D721Med (cell line): ENCODE measurements around the gene DNAJC16.
"Not testable (repeated sequence)": the region's sequence is repeated elsewhere in the genome, so short reads cannot be mapped to it uniquely, and the experiment has no call there.

ENCODE experiments used
- DNase-seq: peaks from one replicate; pipeline ENCODE4 v3.0.0; 2011; ENCODE audit warnings: low spot score; ENCODE audit not compliant: insufficient read length
- FAIRE-seq: peaks from 2 replicates; lab custom pipeline; 2011; peaks lifted over from hg19 to GRCh38; lab: Jason Lieb, UNC
- TF ChIP-seq, protein P1 (sequence below): IDR thresholded peaks from 2 replicates; pipeline ENCODE4 v1.5.1; 2012; ENCODE audit warnings: mild to moderate bottlenecking, control low read depth; ENCODE audit not compliant: insufficient read depth; ENCODE audit errors: missing control alignments

The DNAJC16 gene

DNA sequence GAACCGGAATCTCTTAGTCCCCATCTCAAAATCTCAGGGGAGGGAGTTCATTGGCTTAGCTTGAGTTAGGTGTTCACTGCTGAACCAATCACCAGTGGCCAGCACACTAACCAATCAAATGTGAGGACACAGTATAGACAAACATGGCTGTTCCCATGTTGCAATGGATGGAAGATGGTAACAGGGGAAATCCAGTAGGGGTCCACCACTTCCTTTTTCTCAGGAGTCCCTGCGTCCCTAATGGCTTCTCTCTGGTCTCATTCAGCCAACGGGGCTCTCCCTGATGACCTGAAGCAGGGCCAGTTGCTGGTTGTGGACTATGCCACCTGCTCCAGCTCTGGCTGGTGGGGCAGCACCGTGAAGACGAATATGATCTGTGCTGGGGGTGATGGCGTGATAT lies 41.0 kb upstream of the DNAJC16 start:
- TF ChIP-seq, protein P1, sequence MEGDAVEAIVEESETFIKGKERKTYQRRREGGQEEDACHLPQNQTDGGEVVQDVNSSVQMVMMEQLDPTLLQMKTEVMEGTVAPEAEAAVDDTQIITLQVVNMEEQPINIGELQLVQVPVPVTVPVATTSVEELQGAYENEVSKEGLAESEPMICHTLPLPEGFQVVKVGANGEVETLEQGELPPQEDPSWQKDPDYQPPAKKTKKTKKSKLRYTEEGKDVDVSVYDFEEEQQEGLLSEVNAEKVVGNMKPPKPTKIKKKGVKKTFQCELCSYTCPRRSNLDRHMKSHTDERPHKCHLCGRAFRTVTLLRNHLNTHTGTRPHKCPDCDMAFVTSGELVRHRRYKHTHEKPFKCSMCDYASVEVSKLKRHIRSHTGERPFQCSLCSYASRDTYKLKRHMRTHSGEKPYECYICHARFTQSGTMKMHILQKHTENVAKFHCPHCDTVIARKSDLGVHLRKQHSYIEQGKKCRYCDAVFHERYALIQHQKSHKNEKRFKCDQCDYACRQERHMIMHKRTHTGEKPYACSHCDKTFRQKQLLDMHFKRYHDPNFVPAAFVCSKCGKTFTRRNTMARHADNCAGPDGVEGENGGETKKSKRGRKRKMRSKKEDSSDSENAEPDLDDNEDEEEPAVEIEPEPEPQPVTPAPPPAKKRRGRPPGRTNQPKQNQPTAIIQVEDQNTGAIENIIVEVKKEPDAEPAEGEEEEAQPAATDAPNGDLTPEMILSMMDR, result no peak
- FAIRE-seq (no peak), DNase-seq (no peak)

DNA sequence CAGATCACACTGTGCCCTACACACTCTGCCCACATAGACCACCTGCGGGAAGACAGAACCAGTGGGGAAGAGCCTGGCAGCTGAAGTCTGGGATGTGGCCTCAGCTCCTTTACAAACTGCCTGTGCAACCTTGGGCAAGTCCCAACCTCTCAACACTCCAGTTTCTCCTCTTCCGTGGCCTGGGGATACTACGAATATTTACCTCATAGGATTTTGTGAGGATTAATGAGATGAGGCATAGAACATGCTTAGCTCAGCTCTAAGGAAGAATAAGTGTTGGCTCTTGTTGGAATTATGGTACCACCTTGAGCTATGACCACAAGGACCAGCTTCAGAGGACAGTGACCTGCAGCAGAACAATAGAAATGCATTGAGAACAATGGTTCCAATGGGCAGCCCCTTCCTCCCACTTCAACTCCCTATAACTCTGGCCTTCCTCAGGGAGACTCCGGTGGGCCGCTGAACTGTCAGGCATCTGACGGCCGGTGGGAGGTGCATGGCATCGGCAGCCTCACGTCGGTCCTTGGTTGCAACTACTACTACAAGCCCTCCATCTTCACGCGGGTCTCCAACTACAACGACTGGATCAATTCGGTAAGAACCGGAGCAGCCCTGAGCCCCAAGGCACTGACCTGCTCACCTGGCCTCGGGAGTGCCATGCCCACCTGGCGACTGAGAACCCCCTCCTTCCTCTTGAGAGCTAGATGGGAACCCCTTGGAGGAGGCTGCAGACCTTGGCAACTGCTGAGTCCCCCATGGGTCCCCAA lies 39.6 kb upstream of the DNAJC16 start:
- DNase-seq, result not testable (repeated sequence)

DNA sequence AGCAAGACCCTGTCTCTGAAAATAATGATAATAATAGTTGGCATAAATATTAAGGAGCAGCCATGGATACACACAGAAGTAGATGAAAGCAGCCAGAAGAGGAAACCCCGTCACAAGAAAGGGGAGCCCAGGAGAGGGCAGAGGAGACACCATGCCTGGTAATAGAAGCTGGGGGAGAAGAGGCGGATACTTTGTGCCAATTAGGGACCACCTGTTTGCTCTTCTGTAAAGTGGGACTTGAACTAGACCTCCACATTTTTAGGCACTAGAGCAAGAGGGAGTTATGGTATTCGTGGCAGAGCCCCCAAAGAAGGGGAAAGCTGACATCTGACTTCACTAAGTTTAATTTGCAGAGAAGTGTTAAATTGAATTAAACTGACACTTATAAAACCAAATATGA lies 38.3 kb upstream of the DNAJC16 start:
- FAIRE-seq (no peak), DNase-seq (no peak)
- TF ChIP-seq, protein P1, result no peak

More for the DNA sequence above, 39.6 kb upstream of the DNAJC16 start:
- FAIRE-seq, result not testable (repeated sequence)

DNA sequence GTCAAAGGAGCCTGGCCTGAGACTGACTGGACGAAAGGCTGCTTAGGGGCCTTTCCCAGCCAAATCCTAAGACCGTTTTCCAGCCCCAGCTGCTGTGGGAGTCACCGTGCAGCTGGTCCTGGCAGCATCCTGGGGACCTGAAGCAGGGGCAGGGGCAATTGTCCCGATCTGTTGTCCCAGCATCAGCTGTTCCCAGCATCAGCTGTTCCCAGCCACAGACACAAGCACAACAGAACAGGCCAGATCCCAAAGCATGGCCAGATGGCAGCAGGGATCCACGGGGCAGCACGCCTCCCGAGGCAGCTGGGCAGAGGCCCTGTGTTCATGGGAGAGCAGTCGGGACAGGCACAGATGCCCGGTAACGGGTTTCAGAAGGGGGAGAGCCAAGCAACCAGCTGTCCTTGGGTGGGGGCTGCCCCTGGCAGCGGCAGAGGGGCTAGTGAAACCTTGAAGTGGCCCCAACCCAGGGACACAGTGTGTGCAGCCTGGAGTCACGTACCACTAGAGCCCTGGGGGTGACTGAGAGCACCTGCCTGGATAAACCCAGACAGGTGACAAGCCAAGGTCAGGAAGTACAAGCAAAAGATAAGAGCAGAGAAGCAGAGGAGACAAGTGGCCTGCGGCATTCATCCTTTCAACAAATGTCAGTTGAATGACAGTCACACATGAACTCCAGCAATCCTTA lies 37.5 kb upstream of the DNAJC16 start:
- TF ChIP-seq, protein P1, result no peak
- DNase-seq (no peak), FAIRE-seq (no peak)

DNA sequence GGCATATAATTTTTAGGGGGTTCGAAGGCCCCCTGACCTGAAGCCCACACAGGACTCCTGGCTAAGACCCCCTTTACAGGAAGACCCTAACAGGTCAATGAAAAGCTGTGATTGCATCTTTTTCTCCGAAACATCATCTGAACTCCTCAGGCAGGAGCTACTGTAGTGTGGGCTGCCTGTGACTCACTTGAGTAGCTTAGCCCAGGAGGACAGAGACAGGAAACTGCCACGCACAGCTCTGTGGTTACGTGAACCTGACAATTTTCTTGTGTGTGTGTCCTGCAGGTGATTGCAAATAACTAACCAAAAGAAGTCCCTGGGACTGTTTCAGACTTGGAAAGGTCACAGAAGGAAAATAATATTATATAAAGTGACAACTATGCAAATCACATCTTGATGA lies 35.6 kb upstream of the DNAJC16 start:
- DNase-seq, FAIRE-seq: not testable (repeated sequence)

DNA sequence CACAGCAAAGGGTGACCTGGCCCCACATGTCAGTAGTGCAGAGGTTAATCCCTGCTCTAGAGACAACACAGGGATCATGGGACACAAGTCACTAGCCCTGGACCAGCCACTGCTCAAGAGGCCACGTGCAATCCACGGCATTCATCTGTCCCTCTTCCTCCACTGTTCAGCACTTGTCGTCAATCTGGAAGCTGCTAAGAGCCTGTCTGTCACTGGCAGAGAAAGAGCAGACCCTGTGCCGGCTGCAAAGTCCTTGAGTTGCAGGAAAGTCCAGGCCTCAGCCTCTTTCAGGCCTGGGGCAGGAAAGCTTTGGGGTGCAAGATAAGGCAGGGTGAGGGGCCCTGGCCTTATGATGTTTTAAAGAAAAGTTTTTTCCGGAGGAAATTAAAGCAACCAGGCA lies 34.1 kb upstream of the DNAJC16 start:
- DNase-seq (no peak), FAIRE-seq (no peak)
- TF ChIP-seq, protein P1, result no peak

DNA sequence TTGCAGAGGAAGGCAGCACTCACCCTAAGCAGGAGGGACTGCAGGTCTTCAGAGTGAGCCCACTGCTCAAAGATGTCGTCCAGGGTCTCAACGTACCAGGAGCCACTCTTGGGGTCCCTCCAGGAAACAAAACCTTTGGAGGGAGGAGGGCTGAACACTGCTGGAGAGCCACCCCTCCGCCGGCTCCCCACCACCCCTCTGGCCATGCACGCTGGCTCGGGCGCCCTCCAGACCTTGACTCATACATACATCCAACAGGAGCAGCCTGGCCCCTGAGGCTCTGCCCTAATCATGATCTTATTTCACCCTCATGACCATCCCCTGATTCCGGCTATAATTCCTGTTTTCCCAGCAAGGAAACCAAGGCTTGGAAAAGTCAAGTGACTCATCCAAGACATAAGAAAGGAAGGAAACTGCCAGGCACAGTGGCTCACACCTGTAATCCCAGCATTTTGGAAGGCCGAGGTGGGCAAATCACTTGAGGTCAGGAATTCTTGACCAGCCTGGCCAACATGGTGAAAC lies 32.7 kb upstream of the DNAJC16 start:
- DNase-seq, result no peak
- no peak for FAIRE-seq
- TF ChIP-seq, protein P1, result no peak
